ENCODE measurements around the gene BATF.

- TF ChIP-seq CTCF (conservative IDR thresholded peaks at IDR 0.05; ENCODE audit: low read length) (no peak), EZH2phosphoT487 (IDR thresholded peaks at IDR 0.05; ENCODE audit: borderline replicate concordance) (no peak)
Measured at GRCh38 chr14:75491376-75491978, 30.8 kb upstream of the BATF start.
